Right atrium auricular region (tissue), 2 donors: ENCODE measurements around the gene HIBCH. TPM values are rescaled to one million over a fixed set of nuclear protein-coding genes. Genes with fewer than 3 reads are reported as not detected.
A peak's percentile ranks its signal among the peaks of the same experiment; 100 is the strongest.

Experiments used
- DNase-seq: peaks from one replicate; pipeline ENCODE4 v3.0.0-alpha.2; 2019; ENCODE audit warnings: low spot score
- H3K27ac ChIP-seq, 2 donors: fragments of 200-600 bp; sonication (generic); 1 replicate in 1 of 2; 2 replicates in 1 of 2; pipeline ENCODE4 v1.5.1; 2016 to 2019
- H3K27me3 ChIP-seq, 2 donors: fragments of 200-600 bp; sonication (generic); one replicate each; pipeline versions ENCODE4 v1.5.1 to v1.6.0; 2017 to 2019
- H3K36me3 ChIP-seq: fragments of 200-600 bp; sonication (generic); one replicate; pipeline ENCODE4 v1.5.1; 2016
- H3K4me1 ChIP-seq, 2 donors: fragments of 200-600 bp; sonication (generic); one replicate each; pipeline versions ENCODE4 v1.5.1 to v1.6.0; 2017 to 2019
- H3K4me3 ChIP-seq, 2 donors: fragments of 200-600 bp; sonication (generic); 1 replicate in 1 of 2; 2 replicates in 1 of 2; pipeline ENCODE4 v1.5.1; 2017 to 2019; ENCODE audit warnings: mild to moderate bottlenecking in 1 of 2, moderate library complexity in 1 of 2
- H3K9me3 ChIP-seq, 2 donors: fragments of 200-600 bp; sonication (generic); one replicate each; pipeline ENCODE4 v1.5.1; 2019
- total RNA-seq, 2 donors: library from RNA; depleted of rRNA; stranded (reverse); fragments of >200 nt; gene quantifications; one replicate each; pipeline ENCODE4 v1.1.0, GENCODE V29; 2016
- TF ChIP-seq, protein P1 (sequence below), 2 donors: fragments of 200-600 bp; sonication (generic); IDR thresholded peaks; one replicate each; pipeline ENCODE4 v1.5.1; 2019; ENCODE audit warnings: antibody characterized with exemption in 2 of 2

The HIBCH gene
- total RNA-seq, 2 donors from 2014 or later = 11.9 to 17.6 TPM

GRCh38 chr2:190344276-190344827, 24.7 kb upstream of the HIBCH start:
- H3K4me3 ChIP-seq = peak overlapping the region; percentile 63 to 84
- H3K27me3 ChIP-seq = no peaks in the 10 kb centered on the region
- no peaks in the 10 kb centered on the region for H3K36me3 ChIP-seq
- no peaks in the 10 kb centered on the region for H3K9me3 ChIP-seq
- peaks cover 0 to 21% of the 10 kb centered on the region in 2 donors for H3K4me1 ChIP-seq
- peak overlapping the region; percentile 95 to 96 for H3K27ac ChIP-seq
- TF ChIP-seq, protein P1, sequence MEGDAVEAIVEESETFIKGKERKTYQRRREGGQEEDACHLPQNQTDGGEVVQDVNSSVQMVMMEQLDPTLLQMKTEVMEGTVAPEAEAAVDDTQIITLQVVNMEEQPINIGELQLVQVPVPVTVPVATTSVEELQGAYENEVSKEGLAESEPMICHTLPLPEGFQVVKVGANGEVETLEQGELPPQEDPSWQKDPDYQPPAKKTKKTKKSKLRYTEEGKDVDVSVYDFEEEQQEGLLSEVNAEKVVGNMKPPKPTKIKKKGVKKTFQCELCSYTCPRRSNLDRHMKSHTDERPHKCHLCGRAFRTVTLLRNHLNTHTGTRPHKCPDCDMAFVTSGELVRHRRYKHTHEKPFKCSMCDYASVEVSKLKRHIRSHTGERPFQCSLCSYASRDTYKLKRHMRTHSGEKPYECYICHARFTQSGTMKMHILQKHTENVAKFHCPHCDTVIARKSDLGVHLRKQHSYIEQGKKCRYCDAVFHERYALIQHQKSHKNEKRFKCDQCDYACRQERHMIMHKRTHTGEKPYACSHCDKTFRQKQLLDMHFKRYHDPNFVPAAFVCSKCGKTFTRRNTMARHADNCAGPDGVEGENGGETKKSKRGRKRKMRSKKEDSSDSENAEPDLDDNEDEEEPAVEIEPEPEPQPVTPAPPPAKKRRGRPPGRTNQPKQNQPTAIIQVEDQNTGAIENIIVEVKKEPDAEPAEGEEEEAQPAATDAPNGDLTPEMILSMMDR (IDR thresholded peaks at IDR 0.05) = peak in 1 of 2 donors; percentile 75
- peak; percentile 68 for DNase-seq

GRCh38 chr2:190343536-190344275, 24.1 kb upstream of the HIBCH start, which contains the start of gene INPP1:
Gene INPP1 (plus strand): TSS chr2:190343589. CDS start chr2:190360103, 16,514 bp downstream.
- H3K9me3 ChIP-seq = no peaks in the 10 kb centered on the region
- TF ChIP-seq, protein P1 (IDR thresholded peaks at IDR 0.05) = no peak
- H3K36me3 ChIP-seq = no peaks in the 10 kb centered on the region
- H3K27me3 ChIP-seq = no peaks in the 10 kb centered on the region
- H3K4me1 ChIP-seq = peaks cover 0 to 21% of the 10 kb centered on the region in 2 donors
- DNase-seq = peak; percentile 83
- H3K27ac ChIP-seq = peak within 1 kb of the TSS; percentile 95 to 96
- peak within 1 kb of the TSS; percentile 63 to 84 for H3K4me3 ChIP-seq

GRCh38 chr2:190343089-190343535, 23.5 kb upstream of the HIBCH start:
- no peak for DNase-seq
- Histone ChIP-seq H3K4me1 (peaks cover 0 to 21% of the 10 kb centered on the region in 2 donors), H3K36me3 (no peaks in the 10 kb centered on the region), H3K27ac (peak overlapping the region; percentile 95 to 96), H3K9me3 (no peaks in the 10 kb centered on the region), H3K27me3 (no peaks in the 10 kb centered on the region), H3K4me3 (peak overlapping the region; percentile 63 to 84)
- TF ChIP-seq, protein P1 (IDR thresholded peaks at IDR 0.05) = no peak

DNA sequence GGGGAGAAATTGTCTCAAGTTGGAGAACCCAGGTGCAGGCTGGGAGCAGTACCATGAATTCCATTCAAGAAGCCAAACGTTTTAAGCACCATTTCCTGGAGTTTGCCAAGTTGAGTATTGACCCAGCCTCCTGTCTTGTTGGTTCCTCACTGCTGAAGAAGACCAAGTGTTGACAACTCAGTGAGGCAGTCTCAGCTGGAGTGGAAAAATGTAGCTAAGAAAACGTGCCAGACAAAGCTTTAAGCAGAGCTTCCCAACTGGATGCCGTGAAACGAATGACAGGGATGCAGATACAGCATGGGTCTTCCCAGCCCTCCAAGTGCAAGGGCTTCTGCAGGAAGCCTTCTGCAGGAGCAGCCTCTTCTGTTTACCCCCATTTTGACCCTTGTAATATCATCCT, 23.0 kb upstream of the HIBCH start:
- no peaks in the 10 kb centered on the region for H3K27me3 ChIP-seq
- DNase-seq = no peak
- peak overlapping the region; percentile 95 to 96 for H3K27ac ChIP-seq
- no peaks in the 10 kb centered on the region for H3K9me3 ChIP-seq
- H3K4me3 ChIP-seq = no peak overlapping the region
- TF ChIP-seq, protein P1 (IDR thresholded peaks at IDR 0.05) = no peak
- H3K36me3 ChIP-seq = no peaks in the 10 kb centered on the region
- H3K4me1 ChIP-seq = peaks cover 0 to 21% of the 10 kb centered on the region in 2 donors

DNA sequence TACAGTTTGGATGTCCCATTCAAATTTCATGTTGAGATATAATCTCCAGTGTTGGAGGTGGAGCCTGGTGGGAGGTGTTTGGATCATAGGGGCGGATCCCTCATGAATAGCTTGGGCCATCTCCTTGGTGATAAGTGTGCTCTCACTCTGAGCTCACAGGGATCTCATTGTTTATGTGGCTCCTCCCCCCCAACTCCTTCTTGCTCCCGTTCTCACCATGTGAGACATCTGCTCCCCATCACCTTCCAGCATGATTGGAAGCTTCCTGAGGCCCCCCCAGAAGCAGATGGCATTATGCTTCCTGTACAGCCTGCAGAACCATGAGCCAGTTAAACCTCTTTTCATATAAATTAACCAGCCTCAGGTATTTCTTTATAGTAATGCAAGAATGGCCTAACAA, 20.7 kb upstream of the HIBCH start:
- Histone ChIP-seq H3K4me1 (peaks cover 0 to 21% of the 10 kb centered on the region in 2 donors), H3K27me3 (no peaks in the 10 kb centered on the region), H3K4me3 (no peak overlapping the region), H3K27ac (no peak overlapping the region), H3K36me3 (no peaks in the 10 kb centered on the region), H3K9me3 (no peaks in the 10 kb centered on the region)
- TF ChIP-seq, protein P1 (IDR thresholded peaks at IDR 0.05) = no peak
- no peak for DNase-seq
